Measurements from ENCODE around the gene CUL7. TPM values are rescaled to one million over a fixed set of nuclear protein-coding genes. Genes with fewer than 3 reads are reported as not detected.
A peak's percentile ranks its signal among the peaks of the same experiment; 100 is the strongest.

Gene CUL7
- total and polyA plus RNA-seq, 9 of the 15 experiments (the other 6 are each of a cell fraction or from before 2014, with no cell fraction given): 0.44 to 20.1 (median 8.6) TPM

DNA sequence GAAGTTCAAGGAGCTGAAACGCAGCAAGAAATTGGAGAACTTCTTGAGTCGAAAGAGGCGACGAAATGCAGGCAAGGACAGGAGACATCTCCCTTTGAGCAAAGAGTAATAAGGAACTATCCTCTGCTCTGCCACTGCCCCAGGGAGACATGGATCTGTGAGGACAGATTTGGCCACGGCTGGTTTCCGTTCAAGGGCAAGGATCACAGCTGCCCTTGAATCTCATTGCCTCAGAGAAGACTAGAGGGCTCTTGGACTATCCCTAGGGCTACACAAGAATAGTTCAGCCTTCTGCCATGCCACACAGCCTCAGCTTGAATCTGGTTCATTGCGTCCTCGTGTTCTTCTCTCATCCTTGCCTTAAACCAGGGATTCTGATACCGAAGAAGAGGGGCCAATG lies 24.5 kb downstream of the CUL7 start:
- Histone ChIP-seq H2AFZ (ENCODE audit: low read depth, low read length) (no peak overlapping the region), H3K9ac (ENCODE audit: insufficient read depth in 1 of 2, low read depth in 2 of 2, low read length in 2 of 2) (no peak overlapping the region), H3K36me3 (ENCODE audit: control insufficient read depth, insufficient read depth, low read length) (peaks cover 77% of the 10 kb centered on the region), H3K4me2 (ENCODE audit: insufficient read depth, low read length) (no peak overlapping the region), H3K27me3 (ENCODE audit: control insufficient read depth in 2 of 2, insufficient read depth in 2 of 2, low read length in 2 of 2) (no peaks in the 10 kb centered on the region), H3K4me3 (no peak overlapping the region), H3K27ac (ENCODE audit: extremely low read depth, low read depth, low read length) (no peak overlapping the region), H3K79me2 (ENCODE audit: control insufficient read depth, insufficient read depth, low read length) (peaks cover 9% of the 10 kb centered on the region), H3K9me1 (ENCODE audit: control insufficient read depth, insufficient read depth, low read length) (no peaks in the 10 kb centered on the region), H3K9me3 (replicated peaks; ENCODE audit: control insufficient read depth, insufficient read depth, low read depth, low read length) (no peaks in the 10 kb centered on the region), H4K20me1 (replicated peaks; ENCODE audit: control insufficient read depth, insufficient read depth, low read length) (no peaks in the 10 kb centered on the region), H3K4me1 (replicated peaks in 1 of 2; ENCODE audit: control insufficient read depth in 2 of 2, insufficient read depth in 2 of 2, low read length in 2 of 2) (no peaks in the 10 kb centered on the region)
- BruUV-seq (replicated peaks): TSS peak; percentile 30
- 94% methylated on average over 9 of the region's 9 CpGs for WGBS (ENCODE audit: insufficient coverage, low coverage, missing lambda C conversion rate)
- ATAC-seq (no peak), DNase-seq (ENCODE audit: extremely low read depth in 1 of 4, low spot score in 3 of 4) (no peak), FAIRE-seq (no peak)
- ChIA-PET POLR2A (interaction anchor here (0.6 to 1.9 kb wide), 9 partner anchors 8 to 115 kb away, joined by 3 to 7 read pairs (median 4); partner anchors contain the start of gene RRP36), CTCF (ENCODE audit: low intra/inter-chr PET ratio) (no interaction called here)
- intact Hi-C loops (cut with micrococcal nuclease) (no loop called here), in situ Hi-C loops (cut with MboI) (no loop called here)
- no peak for TF ChIP-seq TCF15 (CRISPR knock-in tag; IDR thresholded peaks at IDR 0.05)
- TF ChIP-seq, protein P1, sequence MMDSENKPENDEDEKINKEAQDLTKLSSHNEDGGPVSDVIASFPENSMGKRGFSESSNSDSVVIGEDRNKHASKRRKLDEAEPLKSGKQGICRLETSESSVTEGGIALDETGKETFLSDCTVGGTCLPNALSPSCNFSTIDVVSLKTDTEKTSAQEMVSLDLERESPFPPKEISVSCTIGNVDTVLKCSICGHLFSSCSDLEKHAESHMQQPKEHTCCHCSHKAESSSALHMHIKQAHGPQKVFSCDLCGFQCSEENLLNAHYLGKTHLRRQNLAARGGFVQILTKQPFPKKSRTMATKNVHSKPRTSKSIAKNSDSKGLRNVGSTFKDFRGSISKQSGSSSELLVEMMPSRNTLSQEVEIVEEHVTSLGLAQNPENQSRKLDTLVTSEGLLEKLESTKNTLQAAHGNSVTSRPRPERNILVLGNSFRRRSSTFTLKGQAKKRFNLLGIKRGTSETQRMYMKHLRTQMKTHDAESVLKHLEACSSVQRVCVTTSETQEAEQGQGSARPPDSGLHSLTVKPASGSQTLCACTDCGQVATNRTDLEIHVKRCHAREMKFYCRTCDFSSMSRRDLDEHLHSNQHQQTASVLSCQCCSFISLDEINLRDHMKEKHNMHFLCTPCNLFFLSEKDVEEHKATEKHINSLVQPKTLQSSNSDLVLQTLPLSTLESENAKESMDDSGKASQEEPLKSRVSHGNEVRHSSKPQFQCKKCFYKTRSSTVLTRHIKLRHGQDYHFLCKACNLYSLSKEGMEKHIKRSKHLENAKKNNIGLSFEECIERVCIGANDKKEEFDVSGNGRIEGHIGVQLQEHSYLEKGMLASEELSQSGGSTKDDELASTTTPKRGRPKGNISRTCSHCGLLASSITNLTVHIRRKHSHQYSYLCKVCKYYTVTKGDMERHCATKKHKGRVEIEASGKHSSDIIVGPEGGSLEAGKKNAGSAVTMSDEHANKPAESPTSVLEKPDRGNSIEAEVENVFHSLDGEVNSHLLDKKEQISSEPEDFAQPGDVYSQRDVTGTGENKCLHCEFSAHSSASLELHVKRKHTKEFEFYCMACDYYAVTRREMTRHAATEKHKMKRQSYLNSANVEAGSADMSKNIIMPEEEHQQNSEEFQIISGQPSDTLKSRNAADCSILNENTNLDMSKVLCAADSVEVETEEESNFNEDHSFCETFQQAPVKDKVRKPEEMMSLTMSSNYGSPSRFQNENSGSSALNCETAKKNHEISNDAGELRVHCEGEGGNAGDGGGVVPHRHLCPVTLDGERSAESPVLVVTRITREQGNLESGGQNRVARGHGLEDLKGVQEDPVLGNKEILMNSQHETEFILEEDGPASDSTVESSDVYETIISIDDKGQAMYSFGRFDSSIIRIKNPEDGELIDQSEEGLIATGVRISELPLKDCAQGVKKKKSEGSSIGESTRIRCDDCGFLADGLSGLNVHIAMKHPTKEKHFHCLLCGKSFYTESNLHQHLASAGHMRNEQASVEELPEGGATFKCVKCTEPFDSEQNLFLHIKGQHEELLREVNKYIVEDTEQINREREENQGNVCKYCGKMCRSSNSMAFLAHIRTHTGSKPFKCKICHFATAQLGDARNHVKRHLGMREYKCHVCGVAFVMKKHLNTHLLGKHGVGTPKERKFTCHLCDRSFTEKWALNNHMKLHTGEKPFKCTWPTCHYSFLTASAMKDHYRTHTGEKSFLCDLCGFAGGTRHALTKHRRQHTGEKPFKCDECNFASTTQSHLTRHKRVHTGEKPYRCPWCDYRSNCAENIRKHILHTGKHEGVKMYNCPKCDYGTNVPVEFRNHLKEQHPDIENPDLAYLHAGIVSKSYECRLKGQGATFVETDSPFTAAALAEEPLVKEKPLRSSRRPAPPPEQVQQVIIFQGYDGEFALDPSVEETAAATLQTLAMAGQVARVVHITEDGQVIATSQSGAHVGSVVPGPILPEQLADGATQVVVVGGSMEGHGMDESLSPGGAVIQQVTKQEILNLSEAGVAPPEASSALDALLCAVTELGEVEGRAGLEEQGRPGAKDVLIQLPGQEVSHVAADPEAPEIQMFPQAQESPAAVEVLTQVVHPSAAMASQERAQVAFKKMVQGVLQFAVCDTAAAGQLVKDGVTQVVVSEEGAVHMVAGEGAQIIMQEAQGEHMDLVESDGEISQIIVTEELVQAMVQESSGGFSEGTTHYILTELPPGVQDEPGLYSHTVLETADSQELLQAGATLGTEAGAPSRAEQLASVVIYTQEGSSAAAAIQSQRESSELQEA (IDR thresholded peaks at IDR 0.05; ENCODE audit: low read depth): no peak
- no peak for TF ChIP-seq LEF1 (IDR thresholded peaks at IDR 0.05)
- no peak for TF ChIP-seq ZNF212 (CRISPR knock-in tag; IDR thresholded peaks at IDR 0.05)
- TF ChIP-seq, protein P2, sequence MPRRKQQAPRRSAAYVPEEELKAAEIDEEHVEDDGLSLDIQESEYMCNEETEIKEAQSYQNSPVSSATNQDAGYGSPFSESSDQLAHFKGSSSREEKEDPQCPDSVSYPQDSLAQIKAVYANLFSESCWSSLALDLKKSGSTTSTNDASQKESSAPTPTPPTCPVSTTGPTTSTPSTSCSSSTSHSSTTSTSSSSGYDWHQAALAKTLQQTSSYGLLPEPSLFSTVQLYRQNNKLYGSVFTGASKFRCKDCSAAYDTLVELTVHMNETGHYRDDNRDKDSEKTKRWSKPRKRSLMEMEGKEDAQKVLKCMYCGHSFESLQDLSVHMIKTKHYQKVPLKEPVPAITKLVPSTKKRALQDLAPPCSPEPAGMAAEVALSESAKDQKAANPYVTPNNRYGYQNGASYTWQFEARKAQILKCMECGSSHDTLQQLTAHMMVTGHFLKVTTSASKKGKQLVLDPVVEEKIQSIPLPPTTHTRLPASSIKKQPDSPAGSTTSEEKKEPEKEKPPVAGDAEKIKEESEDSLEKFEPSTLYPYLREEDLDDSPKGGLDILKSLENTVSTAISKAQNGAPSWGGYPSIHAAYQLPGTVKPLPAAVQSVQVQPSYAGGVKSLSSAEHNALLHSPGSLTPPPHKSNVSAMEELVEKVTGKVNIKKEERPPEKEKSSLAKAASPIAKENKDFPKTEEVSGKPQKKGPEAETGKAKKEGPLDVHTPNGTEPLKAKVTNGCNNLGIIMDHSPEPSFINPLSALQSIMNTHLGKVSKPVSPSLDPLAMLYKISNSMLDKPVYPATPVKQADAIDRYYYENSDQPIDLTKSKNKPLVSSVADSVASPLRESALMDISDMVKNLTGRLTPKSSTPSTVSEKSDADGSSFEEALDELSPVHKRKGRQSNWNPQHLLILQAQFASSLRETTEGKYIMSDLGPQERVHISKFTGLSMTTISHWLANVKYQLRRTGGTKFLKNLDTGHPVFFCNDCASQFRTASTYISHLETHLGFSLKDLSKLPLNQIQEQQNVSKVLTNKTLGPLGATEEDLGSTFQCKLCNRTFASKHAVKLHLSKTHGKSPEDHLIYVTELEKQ (CRISPR knock-in tag; IDR thresholded peaks at IDR 0.05): no peak
- no peak for TF ChIP-seq ZNF217 (CRISPR knock-in tag; IDR thresholded peaks at IDR 0.05)
- TF ChIP-seq HMGN3 (IDR thresholded peaks at IDR 0.05; ENCODE audit: borderline replicate concordance, extremely low read depth, insufficient read length, low read depth, low read length): no peak
- no peak for TF ChIP-seq SREBF2 (CRISPR knock-in tag; IDR thresholded peaks at IDR 0.05)
- TF ChIP-seq SRSF7 (optimal IDR thresholded peaks at IDR 0.05; ENCODE audit: low read depth, low read length): no peak
- TF ChIP-seq POU5F1 (IDR thresholded peaks at IDR 0.05; ENCODE audit: borderline replicate concordance, low read depth, low read length, partially characterized antibody): no peak
- TF ChIP-seq RBM14 (IDR thresholded peaks at IDR 0.05; ENCODE audit: borderline replicate concordance, insufficient read depth, low read depth, low read length): no peak
